ENCODE measurements around the gene CD109. TPM values are rescaled to one million over a fixed set of nuclear protein-coding genes. Genes with fewer than 3 reads are reported as not detected.

The CD109 gene
- total and polyA plus RNA-seq, 10 of the 15 experiments (the other 5 are each of a cell fraction or from before 2014, with no cell fraction given) = 0.27 to 4.4 (median 2.1) TPM

DNA sequence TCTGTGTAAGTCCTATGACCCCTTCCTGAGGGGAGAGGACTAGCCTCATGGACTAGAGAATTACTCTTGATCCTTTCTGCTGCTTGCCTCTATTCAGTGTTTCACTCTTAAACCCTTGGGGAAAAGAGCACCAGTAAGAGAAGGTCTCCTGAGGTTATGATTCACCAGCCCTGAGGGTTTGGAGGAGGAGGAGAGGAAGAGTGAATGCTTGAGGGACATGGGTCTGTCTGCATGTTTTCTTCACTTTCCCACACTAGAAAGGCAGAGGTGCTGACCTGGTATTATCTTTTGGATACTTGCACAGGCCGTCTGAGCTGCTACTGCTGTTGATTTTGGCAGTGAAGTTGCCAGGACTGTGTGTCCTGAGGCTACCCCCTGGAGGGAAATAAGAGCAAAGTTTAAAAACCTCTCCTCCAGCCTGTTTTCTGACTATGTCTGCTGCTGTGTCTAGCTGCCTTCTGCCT, 78.3 kb downstream of the CD109 start:
- 0% methylated on average over 1 of the region's 1 CpG for WGBS (ENCODE audit: insufficient coverage, insufficient replicate concordance, low lambda C conversion rate, missing lambda C conversion rate)
- no peaks in the 10 kb centered on the region for H4K20me1 ChIP-seq (ENCODE audit: control insufficient read depth, insufficient read depth)
- no peak overlapping the region for H3K27ac ChIP-seq (ENCODE audit: control insufficient read depth, insufficient read depth)
- FAIRE-seq (no peak), ATAC-seq (peak; percentile 55), DNase-seq (ENCODE audit: low read depth, low spot score) (peak; percentile 9)
- H3K4me3 ChIP-seq = no peak overlapping the region
- ChIA-PET POLR2A (no interaction called here), SMC1A (ENCODE audit: uncharacterized antibody, unreplicated experiment) (interaction anchor here (0.9 to 2.9 kb wide), 3 partner anchors 26 to 280 kb away, joined by 3 to 8 read pairs (median 4); no protein-coding TSS in a partner anchor), CTCF (interaction anchor here (1.0 to 2.1 kb wide), 4 partner anchors 8 to 37 kb away, joined by 4 read pairs; no protein-coding TSS in a partner anchor), RAD21 (ENCODE audit: unreplicated experiment) (no interaction called here)
- H3K4me1 ChIP-seq (ENCODE audit: control insufficient read depth, insufficient read depth, low read length) = no peaks in the 10 kb centered on the region
- no TSS peak for BruUV-seq (replicated peaks)
- TF ChIP-seq SREBF2 (IDR thresholded peaks at IDR 0.05; ENCODE audit: low read length) (no peak), MEF2B (IDR thresholded peaks at IDR 0.05; ENCODE audit: partially characterized antibody, poor library complexity, severe bottlenecking) (peak; percentile 68), ESRRA (IDR thresholded peaks at IDR 0.05; ENCODE audit: low read length) (no peak), KLF5 (IDR thresholded peaks at IDR 0.05; ENCODE audit: partially characterized antibody) (no peak)
- TF ChIP-seq, protein P1, sequence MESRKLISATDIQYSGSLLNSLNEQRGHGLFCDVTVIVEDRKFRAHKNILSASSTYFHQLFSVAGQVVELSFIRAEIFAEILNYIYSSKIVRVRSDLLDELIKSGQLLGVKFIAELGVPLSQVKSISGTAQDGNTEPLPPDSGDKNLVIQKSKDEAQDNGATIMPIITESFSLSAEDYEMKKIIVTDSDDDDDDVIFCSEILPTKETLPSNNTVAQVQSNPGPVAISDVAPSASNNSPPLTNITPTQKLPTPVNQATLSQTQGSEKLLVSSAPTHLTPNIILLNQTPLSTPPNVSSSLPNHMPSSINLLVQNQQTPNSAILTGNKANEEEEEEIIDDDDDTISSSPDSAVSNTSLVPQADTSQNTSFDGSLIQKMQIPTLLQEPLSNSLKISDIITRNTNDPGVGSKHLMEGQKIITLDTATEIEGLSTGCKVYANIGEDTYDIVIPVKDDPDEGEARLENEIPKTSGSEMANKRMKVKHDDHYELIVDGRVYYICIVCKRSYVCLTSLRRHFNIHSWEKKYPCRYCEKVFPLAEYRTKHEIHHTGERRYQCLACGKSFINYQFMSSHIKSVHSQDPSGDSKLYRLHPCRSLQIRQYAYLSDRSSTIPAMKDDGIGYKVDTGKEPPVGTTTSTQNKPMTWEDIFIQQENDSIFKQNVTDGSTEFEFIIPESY (IDR thresholded peaks at IDR 0.05) = no peak
- TF ChIP-seq, protein P2, sequence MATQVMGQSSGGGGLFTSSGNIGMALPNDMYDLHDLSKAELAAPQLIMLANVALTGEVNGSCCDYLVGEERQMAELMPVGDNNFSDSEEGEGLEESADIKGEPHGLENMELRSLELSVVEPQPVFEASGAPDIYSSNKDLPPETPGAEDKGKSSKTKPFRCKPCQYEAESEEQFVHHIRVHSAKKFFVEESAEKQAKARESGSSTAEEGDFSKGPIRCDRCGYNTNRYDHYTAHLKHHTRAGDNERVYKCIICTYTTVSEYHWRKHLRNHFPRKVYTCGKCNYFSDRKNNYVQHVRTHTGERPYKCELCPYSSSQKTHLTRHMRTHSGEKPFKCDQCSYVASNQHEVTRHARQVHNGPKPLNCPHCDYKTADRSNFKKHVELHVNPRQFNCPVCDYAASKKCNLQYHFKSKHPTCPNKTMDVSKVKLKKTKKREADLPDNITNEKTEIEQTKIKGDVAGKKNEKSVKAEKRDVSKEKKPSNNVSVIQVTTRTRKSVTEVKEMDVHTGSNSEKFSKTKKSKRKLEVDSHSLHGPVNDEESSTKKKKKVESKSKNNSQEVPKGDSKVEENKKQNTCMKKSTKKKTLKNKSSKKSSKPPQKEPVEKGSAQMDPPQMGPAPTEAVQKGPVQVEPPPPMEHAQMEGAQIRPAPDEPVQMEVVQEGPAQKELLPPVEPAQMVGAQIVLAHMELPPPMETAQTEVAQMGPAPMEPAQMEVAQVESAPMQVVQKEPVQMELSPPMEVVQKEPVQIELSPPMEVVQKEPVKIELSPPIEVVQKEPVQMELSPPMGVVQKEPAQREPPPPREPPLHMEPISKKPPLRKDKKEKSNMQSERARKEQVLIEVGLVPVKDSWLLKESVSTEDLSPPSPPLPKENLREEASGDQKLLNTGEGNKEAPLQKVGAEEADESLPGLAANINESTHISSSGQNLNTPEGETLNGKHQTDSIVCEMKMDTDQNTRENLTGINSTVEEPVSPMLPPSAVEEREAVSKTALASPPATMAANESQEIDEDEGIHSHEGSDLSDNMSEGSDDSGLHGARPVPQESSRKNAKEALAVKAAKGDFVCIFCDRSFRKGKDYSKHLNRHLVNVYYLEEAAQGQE (IDR thresholded peaks at IDR 0.05; ENCODE audit: low read depth, low read length) = no peak
- H3K27me3 ChIP-seq (replicated peaks in 1 of 2; ENCODE audit: control insufficient read depth in 2 of 2, insufficient read depth in 2 of 2, low read length in 1 of 2) = no peaks in the 10 kb centered on the region
- no peaks in the 10 kb centered on the region for H3K36me3 ChIP-seq (ENCODE audit: control insufficient read depth in 2 of 2, insufficient read depth in 2 of 2, low read length in 1 of 2)
- intact Hi-C loops (cut with micrococcal nuclease; ENCODE audit: unreplicated experiment) = no loop called here
- no peaks in the 10 kb centered on the region for H3K9me3 ChIP-seq (replicated peaks; ENCODE audit: control insufficient read depth, insufficient read depth, low read length)
- H3K4me2 ChIP-seq (ENCODE audit: control insufficient read depth, insufficient read depth) = no peak overlapping the region
- no peak overlapping the region for H2AFZ ChIP-seq (ENCODE audit: control insufficient read depth, low read depth, low read length)
- H3K79me2 ChIP-seq (ENCODE audit: control insufficient read depth, insufficient read depth, low read length) = no peaks in the 10 kb centered on the region
- in situ Hi-C loops (cut with MboI) = no loop called here
- H3K9ac ChIP-seq (ENCODE audit: control insufficient read depth, insufficient read depth, low read length) = no peak overlapping the region
